ENCODE results near the gene TACR1.

DNA sequence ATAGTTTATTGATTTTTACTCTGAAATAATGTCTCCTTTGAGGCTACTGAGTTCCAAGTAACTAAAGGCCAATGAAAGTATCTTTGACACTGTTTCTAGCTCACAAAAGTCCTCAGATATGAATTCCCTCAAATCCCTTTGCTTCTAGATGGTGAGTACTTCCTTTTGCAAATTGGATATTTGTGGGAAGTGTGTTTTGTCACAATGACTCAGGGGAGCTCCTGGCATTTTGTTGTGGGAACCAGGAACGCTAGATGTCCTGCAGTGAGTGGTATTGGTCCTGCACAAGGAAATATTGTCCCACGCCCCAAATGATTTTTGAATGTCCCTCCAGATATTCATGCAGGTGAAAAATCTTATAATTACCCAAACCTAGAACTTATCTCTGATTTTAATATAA lies 24.3 kb downstream of the TACR1 start:
- TF ChIP-seq TEAD4 (IDR thresholded peaks at IDR 0.05) (no peak), EP300 (IDR thresholded peaks at IDR 0.05; ENCODE audit: borderline replicate concordance) (no peak), TAF1 (IDR thresholded peaks at IDR 0.05; ENCODE audit: low read depth) (no peak), FOXM1 (IDR thresholded peaks at IDR 0.05; ENCODE audit: borderline replicate concordance, low read depth) (no peak), RAD21 (IDR thresholded peaks at IDR 0.05; ENCODE audit: low read depth) (no peak), YY1 (IDR thresholded peaks at IDR 0.05; ENCODE audit: low read depth) (no peak), NFIC (IDR thresholded peaks at IDR 0.05) (no peak), EGR1 (IDR thresholded peaks at IDR 0.05) (no peak), TCF12 (IDR thresholded peaks at IDR 0.05; ENCODE audit: low read depth) (no peak), ZBTB7A (IDR thresholded peaks at IDR 0.05; ENCODE audit: low read depth) (no peak), CEBPB (IDR thresholded peaks at IDR 0.05) (no peak)
- TF ChIP-seq, protein P1, sequence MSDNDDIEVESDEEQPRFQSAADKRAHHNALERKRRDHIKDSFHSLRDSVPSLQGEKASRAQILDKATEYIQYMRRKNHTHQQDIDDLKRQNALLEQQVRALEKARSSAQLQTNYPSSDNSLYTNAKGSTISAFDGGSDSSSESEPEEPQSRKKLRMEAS (IDR thresholded peaks at IDR 0.05) = no peak
- TF ChIP-seq, protein P2, sequence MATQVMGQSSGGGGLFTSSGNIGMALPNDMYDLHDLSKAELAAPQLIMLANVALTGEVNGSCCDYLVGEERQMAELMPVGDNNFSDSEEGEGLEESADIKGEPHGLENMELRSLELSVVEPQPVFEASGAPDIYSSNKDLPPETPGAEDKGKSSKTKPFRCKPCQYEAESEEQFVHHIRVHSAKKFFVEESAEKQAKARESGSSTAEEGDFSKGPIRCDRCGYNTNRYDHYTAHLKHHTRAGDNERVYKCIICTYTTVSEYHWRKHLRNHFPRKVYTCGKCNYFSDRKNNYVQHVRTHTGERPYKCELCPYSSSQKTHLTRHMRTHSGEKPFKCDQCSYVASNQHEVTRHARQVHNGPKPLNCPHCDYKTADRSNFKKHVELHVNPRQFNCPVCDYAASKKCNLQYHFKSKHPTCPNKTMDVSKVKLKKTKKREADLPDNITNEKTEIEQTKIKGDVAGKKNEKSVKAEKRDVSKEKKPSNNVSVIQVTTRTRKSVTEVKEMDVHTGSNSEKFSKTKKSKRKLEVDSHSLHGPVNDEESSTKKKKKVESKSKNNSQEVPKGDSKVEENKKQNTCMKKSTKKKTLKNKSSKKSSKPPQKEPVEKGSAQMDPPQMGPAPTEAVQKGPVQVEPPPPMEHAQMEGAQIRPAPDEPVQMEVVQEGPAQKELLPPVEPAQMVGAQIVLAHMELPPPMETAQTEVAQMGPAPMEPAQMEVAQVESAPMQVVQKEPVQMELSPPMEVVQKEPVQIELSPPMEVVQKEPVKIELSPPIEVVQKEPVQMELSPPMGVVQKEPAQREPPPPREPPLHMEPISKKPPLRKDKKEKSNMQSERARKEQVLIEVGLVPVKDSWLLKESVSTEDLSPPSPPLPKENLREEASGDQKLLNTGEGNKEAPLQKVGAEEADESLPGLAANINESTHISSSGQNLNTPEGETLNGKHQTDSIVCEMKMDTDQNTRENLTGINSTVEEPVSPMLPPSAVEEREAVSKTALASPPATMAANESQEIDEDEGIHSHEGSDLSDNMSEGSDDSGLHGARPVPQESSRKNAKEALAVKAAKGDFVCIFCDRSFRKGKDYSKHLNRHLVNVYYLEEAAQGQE (IDR thresholded peaks at IDR 0.05; ENCODE audit: low read depth) = no peak
